MCF 10A (cell line): ENCODE data around the gene INTS1. TPM values are rescaled to one million over a fixed set of nuclear protein-coding genes. Genes with fewer than 3 reads are reported as not detected.

Source experiments
- BruUV-seq: library from RNA; stranded (reverse); fragments of 400-500 nt; replicated peaks from 2 replicates; lab custom pipeline; 2021; lab: Mats Ljungman, UMichigan
- CTCF ChIA-PET: fragments of 300-600 bp; sonication (Branson Sonifier 250); formaldehyde crosslinking; extraction: SDS; loops from one replicate; lab custom pipeline; 2021; ENCODE audit warnings: antibody characterized with exemption, inconsistent platforms; lab: Yijun Ruan, JAX
- POLR2A ChIA-PET: fragments of 300-600, 350-650 bp; sonication (Branson Sonifier 250); formaldehyde crosslinking; extraction: SDS; loops from one replicate; lab custom pipeline; 2020; ENCODE audit warnings: antibody characterized with exemption, inconsistent platforms; lab: Yijun Ruan, JAX
- DNase-seq: peaks from one replicate; pipeline ENCODE4 v3.0.0-alpha.2; 2018; ENCODE audit not compliant: unreplicated experiment
- H3K27ac Mint-ChIP-seq: one replicate; pipeline ENCODE4 v1.8.0; 2022; ENCODE audit warnings: mild to moderate bottlenecking, low read depth, mixed read lengths; ENCODE audit not compliant: unreplicated experiment
- H3K27me3 Mint-ChIP-seq: one replicate; pipeline ENCODE4 v1.8.0; 2022; ENCODE audit warnings: mixed read lengths; ENCODE audit not compliant: insufficient read depth, unreplicated experiment
- H3K36me3 Mint-ChIP-seq: one replicate; pipeline ENCODE4 v1.8.0; 2022; ENCODE audit warnings: mild to moderate bottlenecking, moderate library complexity, mixed read lengths; ENCODE audit not compliant: insufficient read depth, unreplicated experiment
- H3K4me1 Mint-ChIP-seq: one replicate; pipeline ENCODE4 v1.8.0; 2022; ENCODE audit warnings: mixed read lengths; ENCODE audit not compliant: insufficient read depth, unreplicated experiment
- H3K4me3 Mint-ChIP-seq: one replicate; pipeline ENCODE4 v1.8.0; 2022; ENCODE audit warnings: mild to moderate bottlenecking, moderate library complexity, mixed read lengths; ENCODE audit not compliant: unreplicated experiment
- H3K9me3 Mint-ChIP-seq: one replicate; pipeline ENCODE4 v1.8.0; 2022; ENCODE audit warnings: mixed read lengths; ENCODE audit not compliant: unreplicated experiment
- CTCF ChIP-seq: fragments of 200-600 bp; IDR thresholded peaks from one replicate; pipeline ENCODE4 v1.8.0; 2022; ENCODE audit warnings: antibody characterized with exemption, mild to moderate bottlenecking; ENCODE audit not compliant: unreplicated experiment
- intact Hi-C: fragments of 100-400 bp; cut with micrococcal nuclease; formaldehyde crosslinking; loops from 2 replicates; pipeline ENCODE4 v1.14.1; 2022
- total RNA-seq: library from RNA; stranded (reverse); gene quantifications from 2 replicates; pipeline ENCODE4 v1.2.3, GENCODE V29; 2022

INTS1 gene
- total RNA-seq, 1 experiment from 2014 or later = 86.3 TPM

DNA sequence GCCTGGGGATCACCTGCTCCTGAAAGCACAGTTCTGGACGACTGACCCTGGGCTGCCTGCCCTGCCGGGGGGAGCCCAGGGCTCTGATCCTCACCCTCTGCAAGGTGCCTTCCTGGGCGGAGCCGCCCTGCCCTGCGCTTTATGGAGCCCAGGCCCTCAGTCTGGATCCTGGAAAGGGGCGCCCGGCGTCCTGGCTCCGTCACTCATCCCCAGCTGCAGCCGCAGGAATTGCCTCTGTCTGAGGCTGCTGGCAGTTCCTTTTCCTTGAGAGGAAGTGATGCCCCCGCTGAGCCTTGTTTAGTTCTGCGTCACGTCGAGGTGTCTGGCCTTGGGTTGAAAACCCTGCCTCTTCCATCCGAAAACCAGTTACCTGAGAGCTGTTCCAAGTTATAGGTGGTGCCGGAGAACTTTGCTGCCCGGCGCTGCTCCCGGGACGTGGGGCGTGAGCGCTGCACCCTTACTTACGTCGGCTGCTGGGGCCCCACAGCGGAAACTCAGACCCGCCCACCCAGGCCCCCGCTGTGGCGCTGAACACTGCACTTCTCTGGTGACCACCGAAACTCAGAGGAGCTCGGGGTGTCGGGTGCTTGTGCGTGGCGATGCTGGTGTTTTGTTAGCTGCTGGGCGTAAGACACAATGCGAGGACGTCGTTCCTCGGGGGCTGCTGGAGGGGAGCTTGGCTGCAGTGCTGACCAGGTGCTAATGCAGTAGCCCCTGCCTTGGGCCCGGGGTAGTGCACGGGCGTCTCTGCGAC lies 31.7 kb upstream of the INTS1 start:
- ChIA-PET CTCF (interaction anchor here (0.6 to 4.8 kb wide), 3 partner anchors 8 to 22 kb away, joined by 3 to 32 read pairs (median 4); partner anchors contain the start of gene TMEM184A), POLR2A (interaction anchor here (1.1 to 7.8 kb wide), 4 partner anchors 20 to 818 kb away, joined by 3 to 118 read pairs (median 5); partner anchors contain the start of gene TMEM184A)
- no peak for TF ChIP-seq CTCF
- peaks cover 34% of the 10 kb centered on the region for H3K36me3 Mint-ChIP-seq
- intact Hi-C loops = no loop called here
- no peak overlapping the region for H3K4me3 Mint-ChIP-seq
- no peaks in the 10 kb centered on the region for H3K27me3 Mint-ChIP-seq
- no TSS peak for BruUV-seq
- peaks cover 12% of the 10 kb centered on the region for H3K4me1 Mint-ChIP-seq
- H3K9me3 Mint-ChIP-seq = no peaks in the 10 kb centered on the region
- peak overlapping the region; percentile 75 for H3K27ac Mint-ChIP-seq
- DNase-seq = no peak

DNA sequence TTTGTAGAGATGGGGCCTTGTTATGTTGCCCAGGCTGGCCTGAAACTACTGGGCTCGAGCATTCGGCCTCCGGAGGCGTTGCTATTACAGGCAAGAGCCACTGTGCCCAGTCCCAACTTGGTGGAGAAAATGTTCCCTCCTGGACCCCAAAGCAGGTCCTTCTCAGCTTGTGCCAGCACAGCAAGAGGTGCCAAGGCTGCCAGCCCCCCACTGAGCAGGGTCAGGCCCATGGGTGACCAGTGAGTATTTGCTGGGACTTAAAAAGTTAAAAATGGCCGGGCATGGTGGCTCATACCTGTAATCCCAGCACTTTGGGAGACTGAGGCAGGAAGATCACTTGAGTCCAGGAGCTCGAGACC lies 30.9 kb upstream of the INTS1 start:
- ChIA-PET POLR2A (interaction anchor here (0.8 to 7.8 kb wide), 4 partner anchors 20 to 819 kb away, joined by 3 to 118 read pairs (median 16); partner anchors contain the start of genes EIF3B, INTS1 and TMEM184A), CTCF (interaction anchor here (1.2 to 4.8 kb wide), 2 partner anchors 21 to 29 kb away, joined by 3 to 32 read pairs; partner anchors contain the start of gene TMEM184A)
- H3K4me3 Mint-ChIP-seq = peak overlapping the region; percentile 35
- H3K27me3 Mint-ChIP-seq = no peaks in the 10 kb centered on the region
- no peak for DNase-seq
- H3K27ac Mint-ChIP-seq = no peak overlapping the region
- peaks cover 28% of the 10 kb centered on the region for H3K36me3 Mint-ChIP-seq
- H3K4me1 Mint-ChIP-seq = peaks cover 12% of the 10 kb centered on the region
- H3K9me3 Mint-ChIP-seq = no peaks in the 10 kb centered on the region
- TF ChIP-seq CTCF = no peak
- BruUV-seq = no TSS peak
- intact Hi-C loops = no loop called here

GRCh38 chr7:1534330-1535099 lies 30.3 kb upstream of the INTS1 start:
- peak overlapping the region; percentile 35 for H3K4me3 Mint-ChIP-seq
- peaks cover 12% of the 10 kb centered on the region for H3K4me1 Mint-ChIP-seq
- H3K27me3 Mint-ChIP-seq = no peaks in the 10 kb centered on the region
- no peak for DNase-seq
- no peak overlapping the region for H3K27ac Mint-ChIP-seq
- H3K9me3 Mint-ChIP-seq = no peaks in the 10 kb centered on the region
- H3K36me3 Mint-ChIP-seq = peaks cover 23% of the 10 kb centered on the region
- intact Hi-C loops = no loop called here
- POLR2A ChIA-PET = interaction anchor here (0.8 to 7.8 kb wide), 5 partner anchors 21 to 820 kb away, joined by 3 to 118 read pairs (median 19); partner anchors contain the start of genes EIF3B, INTS1 and TMEM184A
- CTCF ChIA-PET = interaction anchor here (1.2 to 4.8 kb wide), 2 partner anchors 22 to 28 kb away, joined by 3 to 32 read pairs; partner anchors contain the start of gene TMEM184A
- no peak for TF ChIP-seq CTCF
- no TSS peak for BruUV-seq
